Trophoblast cell (in vitro differentiated cells and primary cell): Measurements from ENCODE around the gene USO1.

Experiments
- DNase-seq, 2 donors: peaks; one replicate each; pipeline ENCODE4 v3.0.0-alpha.2; 2016
- H2AFZ ChIP-seq: 2 replicates; pipeline ENCODE4 v1.6.1; 2013; ENCODE audit warnings: low read length, moderate library complexity, mild to moderate bottlenecking; ENCODE audit not compliant: insufficient read depth, poor library complexity
- H2AK5ac ChIP-seq: 2 replicates; pipeline ENCODE4 v1.6.1; 2013; ENCODE audit warnings: mild to moderate bottlenecking, low read length
- H2BK120ac ChIP-seq: 2 replicates; pipeline ENCODE4 v1.6.1; 2013; ENCODE audit warnings: low read length, mild to moderate bottlenecking, moderate library complexity; ENCODE audit not compliant: insufficient read depth, poor library complexity
- H2BK12ac ChIP-seq: 2 replicates; pipeline ENCODE4 v1.6.1; 2013; ENCODE audit warnings: mild to moderate bottlenecking, low read length, moderate library complexity
- H2BK5ac ChIP-seq: 2 replicates; pipeline ENCODE4 v1.6.1; 2013; ENCODE audit warnings: low read length, low read depth, moderate library complexity, mild to moderate bottlenecking; ENCODE audit not compliant: poor library complexity
- H3K14ac ChIP-seq: 2 replicates; pipeline ENCODE4 v1.6.1; 2013; ENCODE audit warnings: mild to moderate bottlenecking, low read length
- H3K18ac ChIP-seq: 2 replicates; pipeline ENCODE4 v1.6.1; 2013; ENCODE audit warnings: mild to moderate bottlenecking, low read length
- H3K23ac ChIP-seq: 2 replicates; pipeline ENCODE4 v1.6.1; 2013; ENCODE audit warnings: low read length
- H3K27ac ChIP-seq: 2 replicates; pipeline ENCODE4 v1.5.1; 2013; ENCODE audit warnings: low read depth, mild to moderate bottlenecking, inconsistent platforms, low read length, moderate library complexity
- H3K27me3 ChIP-seq: 2 replicates; pipeline ENCODE4 v1.6.1; 2013; ENCODE audit warnings: inconsistent platforms, mild to moderate bottlenecking, low read length, moderate library complexity; ENCODE audit not compliant: insufficient read depth
- H3K36me3 ChIP-seq, 2 experiments: 1 replicate in 1 of 2; 2 replicates in 1 of 2; pipeline ENCODE4 v1.6.1; 2013; ENCODE audit warnings: low read length in 2 of 2, mild to moderate bottlenecking in 2 of 2, moderate library complexity in 1 of 2; ENCODE audit not compliant: insufficient read depth in 2 of 2, control insufficient read depth in 1 of 2
- H3K4ac ChIP-seq: 2 replicates; pipeline ENCODE4 v1.6.1; 2013; ENCODE audit warnings: low read depth, mild to moderate bottlenecking, low read length, moderate library complexity
- H3K4me1 ChIP-seq, 2 experiments: 1 replicate in 1 of 2; 2 replicates in 1 of 2; pipeline ENCODE4 v1.6.1; 2013; ENCODE audit warnings: low read length in 2 of 2, mild to moderate bottlenecking in 2 of 2, moderate library complexity in 1 of 2; ENCODE audit not compliant: insufficient read depth in 2 of 2, control insufficient read depth in 1 of 2
- H3K4me2 ChIP-seq: 2 replicates; pipeline ENCODE4 v1.6.1; 2013; ENCODE audit warnings: inconsistent platforms, mild to moderate bottlenecking, low read length, moderate library complexity
- H3K4me3 ChIP-seq: 2 replicates; pipeline ENCODE4 v1.5.1; 2013; ENCODE audit warnings: mild to moderate bottlenecking, low read depth, low read length, inconsistent platforms
- H3K79me1 ChIP-seq: one replicate; pipeline ENCODE4 v1.6.1; 2013; ENCODE audit warnings: low read length
- H3K79me2 ChIP-seq: 2 replicates; pipeline ENCODE4 v1.6.1; 2013; ENCODE audit warnings: low read length, mild to moderate bottlenecking; ENCODE audit not compliant: control insufficient read depth, insufficient read depth, poor library complexity
- H3K9ac ChIP-seq: 2 replicates; pipeline ENCODE4 v1.6.1; 2013; ENCODE audit warnings: mild to moderate bottlenecking, low read length
- H3K9me3 ChIP-seq: 2 replicates; pipeline ENCODE4 v1.6.1; 2013; ENCODE audit warnings: low read depth, mild to moderate bottlenecking, control low read depth, inconsistent platforms, low read length; ENCODE audit not compliant: insufficient read depth
- H4K12ac ChIP-seq: 2 replicates; pipeline ENCODE4 v1.6.1; 2013; ENCODE audit warnings: low read depth, mild to moderate bottlenecking, low read length, moderate library complexity
- H4K8ac ChIP-seq: 2 replicates; pipeline ENCODE4 v1.6.1; 2013; ENCODE audit warnings: low read depth, mild to moderate bottlenecking, low read length, moderate library complexity
- H4K91ac ChIP-seq: one replicate; pipeline ENCODE4 v1.6.1; 2013; ENCODE audit warnings: low read depth, mild to moderate bottlenecking, low read length, moderate library complexity
- WGBS: extraction: QIAGEN DNeasy Blood & Tissue Kit; methylation state at CpG from one replicate; pipeline ENCODE4 v1.1.7; 2013; ENCODE audit warnings: missing lambda C conversion rate; ENCODE audit not compliant: insufficient read length, insufficient coverage; ENCODE audit errors: extremely low coverage; 5-methylcytosine and 5-hydroxymethylcytosine counted together

The USO1 gene

GRCh38 chr4:75698162-75698962, 26.0 kb upstream of the USO1 start:
- H2AFZ ChIP-seq = no peak overlapping the region
- H4K8ac ChIP-seq = no peak overlapping the region
- no peak overlapping the region for H4K91ac ChIP-seq
- no peak overlapping the region for H2AK5ac ChIP-seq
- DNase-seq = peak in 1 of 2 donors; percentile 16
- H2BK120ac ChIP-seq = no peak overlapping the region
- H3K4me1 ChIP-seq = peaks cover 6 to 9% of the 10 kb centered on the region in 2 experiments
- no peak overlapping the region for H2BK5ac ChIP-seq
- no peaks in the 10 kb centered on the region for H3K36me3 ChIP-seq
- no CpG with 5 or more reads among the region's 6 CpGs for WGBS
- H3K9me3 ChIP-seq = no peaks in the 10 kb centered on the region
- H2BK12ac ChIP-seq = no peak overlapping the region
- no peak overlapping the region for H3K23ac ChIP-seq
- H3K4ac ChIP-seq = no peak overlapping the region
- no peak overlapping the region for H3K4me2 ChIP-seq
- H3K4me3 ChIP-seq = no peak overlapping the region
- H3K79me1 ChIP-seq = no peaks in the 10 kb centered on the region
- H3K27me3 ChIP-seq = no peaks in the 10 kb centered on the region
- H3K14ac ChIP-seq = no peak overlapping the region
- H4K12ac ChIP-seq = no peak overlapping the region
- no peaks in the 10 kb centered on the region for H3K79me2 ChIP-seq
- H3K27ac ChIP-seq = no peak overlapping the region
- H3K9ac ChIP-seq = no peak overlapping the region
- no peak overlapping the region for H3K18ac ChIP-seq

- no CpG with 5 or more reads among the region's 2 CpGs for WGBS
Observed at GRCh38 chr4:75698963-75699228, 25.5 kb upstream of the USO1 start.

GRCh38 chr4:75699299-75699698, 25.1 kb upstream of the USO1 start:
- Histone ChIP-seq H3K79me1 (no peaks in the 10 kb centered on the region), H3K79me2 (no peaks in the 10 kb centered on the region), H3K27ac (no peak overlapping the region), H3K36me3 (no peaks in the 10 kb centered on the region), H3K4me3 (no peak overlapping the region), H3K4me2 (no peak overlapping the region), H2BK5ac (no peak overlapping the region), H3K4me1 (peaks cover 6 to 9% of the 10 kb centered on the region in 2 experiments), H2BK120ac (no peak overlapping the region), H4K8ac (no peak overlapping the region), H3K14ac (no peak overlapping the region), H2AK5ac (no peak overlapping the region), H3K9ac (no peak overlapping the region), H2BK12ac (no peak overlapping the region), H3K23ac (no peak overlapping the region), H4K91ac (no peak overlapping the region), H4K12ac (no peak overlapping the region), H3K18ac (no peak overlapping the region), H3K27me3 (no peaks in the 10 kb centered on the region), H2AFZ (no peak overlapping the region), H3K9me3 (no peaks in the 10 kb centered on the region), H3K4ac (no peak overlapping the region)
- DNase-seq = no peak
- WGBS = no CpG with 5 or more reads among the region's 1 CpG

More at GRCh38 chr4:75698963-75699228, 25.5 kb upstream of the USO1 start:
- Histone ChIP-seq H4K12ac (no peak overlapping the region), H3K18ac (no peak overlapping the region), H3K4me2 (no peak overlapping the region), H3K9ac (no peak overlapping the region), H3K79me1 (no peaks in the 10 kb centered on the region), H3K79me2 (no peaks in the 10 kb centered on the region), H3K23ac (no peak overlapping the region), H3K36me3 (no peaks in the 10 kb centered on the region), H3K9me3 (no peaks in the 10 kb centered on the region), H3K4me1 (peaks cover 6 to 9% of the 10 kb centered on the region in 2 experiments), H2AK5ac (no peak overlapping the region), H4K8ac (no peak overlapping the region), H2BK5ac (no peak overlapping the region), H3K4me3 (no peak overlapping the region), H3K4ac (no peak overlapping the region), H3K27me3 (no peaks in the 10 kb centered on the region), H2BK120ac (no peak overlapping the region), H2AFZ (no peak overlapping the region), H4K91ac (no peak overlapping the region), H3K27ac (no peak overlapping the region), H3K14ac (no peak overlapping the region), H2BK12ac (no peak overlapping the region)
- DNase-seq = no peak

- no peak overlapping the region for H3K27ac ChIP-seq
- no peaks in the 10 kb centered on the region for H3K36me3 ChIP-seq
- no peak overlapping the region for H2BK5ac ChIP-seq
- no peak overlapping the region for H3K18ac ChIP-seq
- H3K79me2 ChIP-seq = no peaks in the 10 kb centered on the region
- no peaks in the 10 kb centered on the region for H3K79me1 ChIP-seq
- H3K9ac ChIP-seq = no peak overlapping the region
- H3K14ac ChIP-seq = no peak overlapping the region
- H4K8ac ChIP-seq = no peak overlapping the region
- H3K4ac ChIP-seq = no peak overlapping the region
- no peak overlapping the region for H4K91ac ChIP-seq
- DNase-seq = no peak
- H3K4me1 ChIP-seq = peaks cover 3 to 6% of the 10 kb centered on the region in 2 experiments
- H3K27me3 ChIP-seq = no peaks in the 10 kb centered on the region
- no peaks in the 10 kb centered on the region for H3K9me3 ChIP-seq
- no peak overlapping the region for H2AFZ ChIP-seq
- no peak overlapping the region for H3K23ac ChIP-seq
- no peak overlapping the region for H4K12ac ChIP-seq
- peak overlapping the region; percentile 13 for H3K4me2 ChIP-seq
- no peak overlapping the region for H3K4me3 ChIP-seq
- no CpG with 5 or more reads among the region's 4 CpGs for WGBS
- no peak overlapping the region for H2BK12ac ChIP-seq
- H2BK120ac ChIP-seq = no peak overlapping the region
- H2AK5ac ChIP-seq = no peak overlapping the region
Observed at GRCh38 chr4:75702919-75703411, 21.4 kb upstream of the USO1 start.
